Common myeloid progenitor, CD34-positive (primary cell): ENCODE results near the gene GP2.

ENCODE experiments used
- CTCF ChIA-PET: fragments of 350-600 bp; sonication (Branson Sonifier 250); formaldehyde crosslinking; loops from one replicate; lab custom pipeline; 2021; ENCODE audit warnings: antibody characterized with exemption; lab: Charles Lee
- POLR2A ChIA-PET: fragments of 350-600 bp; sonication (Branson Sonifier 250); formaldehyde crosslinking; loops from one replicate; lab custom pipeline; 2021; ENCODE audit warnings: antibody characterized with exemption; lab: Charles Lee
- DNase-seq, 3 donors: peaks; one replicate each; pipeline versions ENCODE4 v3.0.0 to v3.0.0-alpha.2; 2013
- H3K27ac ChIP-seq, 2 experiments: 1 replicate in 1 of 2; 2 replicates in 1 of 2; pipeline ENCODE4 v1.7.0; 2013; ENCODE audit warnings: inconsistent platforms in 2 of 2, low read length in 2 of 2, mild to moderate bottlenecking in 2 of 2, low read depth in 1 of 2, moderate library complexity in 1 of 2; ENCODE audit not compliant: severe bottlenecking in 2 of 2, insufficient read depth in 1 of 2, poor library complexity in 1 of 2
- H3K27me3 ChIP-seq, 5 experiments: replicated peaks in 2 of 5; 1 replicate in 3 of 5; 2 replicates in 2 of 5; pipeline versions ENCODE4 v1.6.1 to v1.7.0; 2013; ENCODE audit warnings: low read length in 4 of 5, mild to moderate bottlenecking in 2 of 5, moderate library complexity in 2 of 5, inconsistent platforms in 1 of 5; ENCODE audit not compliant: insufficient read depth in 5 of 5, control insufficient read depth in 4 of 5
- H3K36me3 ChIP-seq, 4 experiments: 1 replicate in 2 of 4; 2 replicates in 2 of 4; pipeline versions ENCODE4 v1.6.1 to v1.7.0; 2013; ENCODE audit warnings: low read length in 3 of 4, control low read depth in 1 of 4, mild to moderate bottlenecking in 1 of 4; ENCODE audit not compliant: control insufficient read depth in 4 of 4, insufficient read depth in 4 of 4
- H3K4me1 ChIP-seq, 4 experiments: 1 replicate in 3 of 4; 2 replicates in 1 of 4; pipeline versions ENCODE4 v1.6.1 to v1.7.1; 2013; ENCODE audit warnings: low read length in 3 of 4, mild to moderate bottlenecking in 3 of 4, control low read depth in 1 of 4, inconsistent platforms in 1 of 4, moderate library complexity in 1 of 4; ENCODE audit not compliant: control insufficient read depth in 4 of 4, insufficient read depth in 4 of 4; ENCODE audit errors: control extremely low read depth in 1 of 4
- H3K4me3 ChIP-seq, 7 experiments: 1 replicate in 4 of 7; 2 replicates in 3 of 7; pipeline versions ENCODE4 v1.5.1 to v1.7.0; 2013; ENCODE audit warnings: mild to moderate bottlenecking in 7 of 7, low read length in 6 of 7, moderate library complexity in 6 of 7, inconsistent platforms in 2 of 7, low read depth in 2 of 7, control low read depth in 1 of 7; ENCODE audit not compliant: insufficient read depth in 4 of 7, control insufficient read depth in 1 of 7; ENCODE audit errors: extremely low read depth in 1 of 7
- H3K9me3 ChIP-seq, 5 experiments: 1 replicate in 4 of 5; 2 replicates in 1 of 5; pipeline versions ENCODE4 v1.6.1 to v1.7.1; 2013; ENCODE audit warnings: low read length in 4 of 5, mild to moderate bottlenecking in 2 of 5, inconsistent platforms in 1 of 5, low read depth in 1 of 5, moderate library complexity in 1 of 5; ENCODE audit not compliant: control insufficient read depth in 4 of 5, insufficient read depth in 2 of 5; ENCODE audit errors: control extremely low read depth in 1 of 5
- WGBS: methylation state at CpG from one replicate; pipeline ENCODE4 v1.1.5; 2013; ENCODE audit not compliant: insufficient coverage; 5-methylcytosine and 5-hydroxymethylcytosine counted together

GP2 gene

DNA sequence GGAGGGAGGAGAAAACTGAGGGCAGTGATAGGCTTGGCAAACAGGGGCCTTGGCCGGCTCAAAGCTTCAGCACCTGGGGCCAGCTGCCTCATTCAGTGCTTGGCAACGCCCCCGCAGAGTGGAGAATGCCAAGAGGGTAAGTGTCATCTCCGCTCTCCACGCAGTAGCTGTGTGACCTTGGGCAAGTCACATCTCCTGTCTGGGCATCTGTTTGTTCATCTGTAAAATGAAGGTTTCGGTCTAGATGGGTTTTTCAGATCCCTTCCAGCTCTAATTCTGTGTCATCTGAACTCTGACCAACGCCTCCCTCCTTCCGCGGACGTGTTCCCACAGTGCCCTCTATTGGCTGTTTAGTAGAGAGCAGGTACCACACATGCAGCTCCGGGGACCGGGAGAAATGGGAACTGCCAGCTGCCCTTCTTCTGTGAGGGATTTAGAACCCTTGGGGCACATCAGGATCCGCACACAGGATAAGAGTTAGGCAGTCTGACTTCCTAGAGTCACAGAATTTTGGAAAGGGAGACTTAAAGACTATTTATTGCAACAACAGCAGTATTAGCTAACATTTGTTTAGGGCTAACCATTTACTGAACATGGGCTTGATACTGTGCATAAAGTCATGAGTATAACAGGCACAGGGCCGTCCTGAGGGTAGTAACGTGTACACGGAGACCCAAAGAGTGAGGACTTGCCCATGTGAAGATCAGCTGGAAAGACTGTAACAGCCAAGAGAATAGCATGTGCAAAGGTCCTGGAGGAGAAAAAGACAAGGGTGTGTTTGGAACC lies 26.8 kb downstream of the GP2 start:
- Histone ChIP-seq H3K4me1 (no peaks in the 10 kb centered on the region), H3K27me3 (peaks cover 0 to 9% (median 0%) of the 10 kb centered on the region in 5 experiments), H3K4me3 (no peak overlapping the region), H3K27ac (no peak overlapping the region), H3K9me3 (no peaks in the 10 kb centered on the region), H3K36me3 (no peaks in the 10 kb centered on the region)
- CTCF ChIA-PET, result interaction anchor here (0.7 to 4.0 kb wide), 10 partner anchors 9 to 701 kb away, joined by 3 to 38 read pairs (median 4); no protein-coding TSS in a partner anchor
- POLR2A ChIA-PET, result no interaction called here
- DNase-seq, result peak; percentile 36 to 68 (median 61)
- 42% methylated on average over 11 of the region's 16 CpGs for WGBS

DNA sequence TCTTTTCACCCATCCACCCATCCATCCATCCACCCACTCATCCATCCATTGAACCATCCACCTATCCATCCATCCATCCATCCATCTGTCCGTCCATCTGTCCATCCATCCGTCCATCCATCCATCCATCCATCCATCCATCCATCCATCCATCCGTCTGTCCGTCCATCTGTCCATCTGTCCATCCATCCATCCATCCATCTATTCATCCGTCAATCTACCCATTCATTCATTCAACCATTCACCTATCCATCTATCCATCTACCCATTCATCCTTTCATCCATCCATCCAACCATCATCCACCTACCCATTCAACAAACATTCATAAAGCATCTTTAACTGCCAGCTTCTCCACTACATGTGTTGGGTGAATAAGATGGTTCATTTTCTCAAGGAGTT lies 28.9 kb downstream of the GP2 start:
- Histone ChIP-seq H3K36me3 (no peaks in the 10 kb centered on the region), H3K27me3 (peaks cover 0 to 7% (median 0%) of the 10 kb centered on the region in 5 experiments), H3K4me3 (no peak overlapping the region), H3K4me1 (no peaks in the 10 kb centered on the region), H3K9me3 (no peaks in the 10 kb centered on the region), H3K27ac (no peak overlapping the region)
- no peak for DNase-seq
- POLR2A ChIA-PET, result no interaction called here
- CTCF ChIA-PET, result interaction anchor here (4.0 kb wide), 1 partner anchor 391 kb away, joined by 38 read pairs; no protein-coding TSS in a partner anchor
- 82% methylated on average over 4 of the region's 5 CpGs for WGBS

DNA sequence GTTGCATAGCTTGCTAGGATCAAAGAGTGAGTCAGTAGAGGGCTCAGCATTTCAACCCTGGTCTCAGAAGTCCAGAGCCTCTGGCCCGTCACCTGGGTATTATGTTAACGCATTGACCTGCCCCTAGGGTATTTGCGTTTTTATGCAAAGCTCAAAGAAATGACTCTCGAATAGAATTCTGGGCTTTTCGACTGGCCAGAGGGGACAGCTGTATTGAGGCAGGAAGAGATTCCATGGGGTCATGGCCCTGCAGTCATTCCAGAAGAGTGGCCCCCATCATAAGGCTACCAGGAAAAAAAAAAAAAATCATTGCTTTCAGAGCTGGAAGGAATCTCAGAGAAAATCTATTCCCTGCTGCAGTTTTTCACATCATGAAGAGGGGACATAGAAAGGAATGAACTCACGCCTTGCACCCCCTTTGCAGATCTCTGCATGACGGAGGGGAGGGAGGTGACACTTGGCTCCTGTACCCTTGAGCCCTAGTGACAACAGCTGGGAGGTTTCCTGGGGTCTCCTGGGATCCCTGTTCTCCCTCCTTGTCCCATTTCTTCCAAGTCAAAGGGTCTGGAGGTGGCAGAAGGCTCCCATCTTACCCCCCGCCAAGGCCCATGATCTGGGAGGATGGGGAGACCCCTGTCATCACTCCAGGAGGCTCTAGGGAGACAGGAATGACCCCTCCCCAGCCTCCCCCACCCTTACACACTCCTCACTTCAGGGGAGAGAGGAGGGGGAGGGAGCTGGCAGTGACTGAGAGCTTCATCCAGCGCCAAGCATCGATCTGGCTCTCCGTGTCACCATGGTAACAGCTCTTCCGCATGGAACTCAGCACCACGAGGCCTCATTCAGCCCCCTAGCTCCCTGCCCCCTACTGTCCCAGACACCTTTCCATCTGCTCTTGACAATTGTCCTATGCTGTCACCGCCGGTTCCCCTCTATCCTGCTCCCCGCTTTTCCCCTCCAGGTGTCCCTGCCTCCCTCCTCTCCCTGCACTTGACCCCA lies 35.8 kb downstream of the GP2 start:
- Histone ChIP-seq H3K36me3 (no peaks in the 10 kb centered on the region), H3K27me3 (peaks cover 0 to 25% (median 3%) of the 10 kb centered on the region in 5 experiments), H3K9me3 (no peaks in the 10 kb centered on the region), H3K27ac (no peak overlapping the region), H3K4me3 (no peak overlapping the region), H3K4me1 (no peaks in the 10 kb centered on the region)
- POLR2A ChIA-PET, result no interaction called here
- WGBS, result 37% methylated on average over 15 of the region's 16 CpGs
- DNase-seq, result no peak
- CTCF ChIA-PET, result interaction anchor here (1.7 kb wide), 1 partner anchor 10 kb away, joined by 6 read pairs; no protein-coding TSS in a partner anchor

DNA sequence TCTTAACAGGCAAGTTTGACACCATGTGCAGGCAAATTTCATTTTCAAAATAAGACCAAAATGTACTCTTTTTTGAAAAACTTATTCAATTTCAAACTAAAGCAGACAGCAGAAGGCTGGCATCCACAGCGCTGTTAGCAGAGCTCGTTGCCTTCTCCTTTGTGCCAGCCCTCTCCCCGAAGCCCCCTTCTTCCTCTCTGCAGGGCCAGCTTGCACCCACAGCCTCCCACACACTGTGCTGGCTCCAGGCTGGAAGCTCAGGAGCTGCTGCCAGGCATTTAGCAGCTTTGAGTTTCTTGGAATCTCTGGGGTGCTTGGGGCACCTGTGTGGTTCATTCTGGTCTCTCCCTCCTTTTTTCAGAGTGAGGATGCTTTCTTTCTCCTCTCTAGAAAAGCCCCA lies 37.7 kb downstream of the GP2 start:
- ChIA-PET CTCF (interaction anchor here (1.6 kb wide), 1 partner anchor 11 kb away, joined by 4 read pairs; no protein-coding TSS in a partner anchor), POLR2A (no interaction called here)
- Histone ChIP-seq H3K4me3 (no peak overlapping the region), H3K4me1 (no peaks in the 10 kb centered on the region), H3K27ac (no peak overlapping the region), H3K36me3 (no peaks in the 10 kb centered on the region), H3K9me3 (no peaks in the 10 kb centered on the region), H3K27me3 (peaks cover 0 to 25% (median 6%) of the 10 kb centered on the region in 5 experiments)
- DNase-seq, result no peak
- 79% methylated on average over 3 of the region's 3 CpGs for WGBS

DNA sequence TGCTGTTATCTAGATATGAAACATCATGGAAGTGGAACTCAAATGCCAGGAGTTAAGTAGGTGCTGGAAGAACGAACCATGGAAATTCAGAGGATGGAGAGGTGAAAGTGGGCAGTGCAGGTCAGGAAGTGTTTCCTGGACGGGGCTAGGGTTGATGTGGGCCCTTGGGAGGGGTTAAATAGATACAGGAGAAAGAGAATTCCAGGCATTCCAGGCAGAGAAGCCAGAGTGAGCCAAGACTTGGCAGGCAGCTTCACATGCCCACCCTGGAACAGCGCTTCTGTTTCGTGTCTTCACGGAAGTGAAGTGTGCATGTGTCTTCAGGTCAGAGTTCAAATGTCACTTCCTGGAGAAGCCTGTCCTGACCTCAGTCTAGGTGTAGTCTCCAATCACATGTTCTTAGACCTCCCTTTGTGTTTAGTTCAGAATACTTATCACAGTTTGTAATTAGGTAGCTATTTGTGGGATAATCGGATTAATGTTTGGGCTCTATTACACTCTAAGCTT lies 41.3 kb downstream of the GP2 start:
- 58% methylated on average over 5 of the region's 6 CpGs for WGBS
- DNase-seq, result no peak
- ChIA-PET CTCF (no interaction called here), POLR2A (no interaction called here)
- Histone ChIP-seq H3K9me3 (no peaks in the 10 kb centered on the region), H3K27me3 (peaks cover 0 to 10% (median 3%) of the 10 kb centered on the region in 5 experiments), H3K36me3 (no peaks in the 10 kb centered on the region), H3K4me3 (no peak overlapping the region), H3K27ac (no peak overlapping the region), H3K4me1 (no peaks in the 10 kb centered on the region)

DNA sequence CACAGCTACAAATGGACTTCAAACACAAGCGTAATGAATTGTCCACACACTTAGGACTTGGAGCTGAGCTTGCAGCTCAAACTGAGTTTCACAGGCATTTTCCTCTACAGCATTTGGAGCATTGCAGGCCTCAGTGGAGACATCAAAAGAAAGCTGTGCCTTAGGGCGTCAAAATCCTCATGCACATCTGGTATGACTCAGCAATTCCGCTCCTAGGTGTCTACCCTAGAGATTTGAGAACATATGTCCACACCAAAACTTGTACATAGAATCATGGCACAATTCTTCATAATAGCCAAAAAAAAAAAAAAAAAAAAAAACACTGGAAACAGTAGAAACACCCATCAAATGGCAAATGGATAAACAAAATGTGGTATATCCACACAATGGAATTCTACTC lies 47.1 kb downstream of the GP2 start:
- no peaks in the 10 kb centered on the region for H3K4me1 ChIP-seq
- CTCF ChIA-PET, result interaction anchor here (1.1 kb wide), 1 partner anchor 20 kb away, joined by 3 read pairs; no protein-coding TSS in a partner anchor
- DNase-seq, result no peak
- no peak overlapping the region for H3K4me3 ChIP-seq
- peaks cover 0 to 2% (median 0%) of the 10 kb centered on the region in 5 experiments for H3K9me3 ChIP-seq
- POLR2A ChIA-PET, result no interaction called here
- 89% methylated on average over 3 of the region's 3 CpGs for WGBS
- H3K36me3 ChIP-seq, result no peaks in the 10 kb centered on the region
- H3K27ac ChIP-seq, result no peak overlapping the region
- H3K27me3 ChIP-seq, result peaks cover 0 to 4% (median 0%) of the 10 kb centered on the region in 5 experiments
